Hepatocyte (in vitro differentiated cells): ENCODE data around the gene PARD3B.

ENCODE experiments used
- EZH2 ChIP-seq: fragments of 200-600 bp; sonication (generic); IDR thresholded peaks from 2 replicates; pipeline ENCODE4 v1.6.1; 2016; ENCODE audit warnings: antibody characterized with exemption, mild to moderate bottlenecking, borderline replicate concordance
- EZH2phosphoT487 ChIP-seq: fragments of 200-600 bp; sonication (generic); IDR thresholded peaks from one replicate; pipeline ENCODE4 v1.6.1; 2018; ENCODE audit warnings: antibody characterized with exemption, mild to moderate bottlenecking, low read depth, moderate library complexity; ENCODE audit not compliant: unreplicated experiment, severe bottlenecking
- TF ChIP-seq, protein P1 (sequence below): fragments of 200-600 bp; sonication (generic); IDR thresholded peaks from 2 replicates; pipeline ENCODE4 v1.5.1; 2016; ENCODE audit warnings: antibody characterized with exemption, mild to moderate bottlenecking; ENCODE audit not compliant: poor library complexity

DNA sequence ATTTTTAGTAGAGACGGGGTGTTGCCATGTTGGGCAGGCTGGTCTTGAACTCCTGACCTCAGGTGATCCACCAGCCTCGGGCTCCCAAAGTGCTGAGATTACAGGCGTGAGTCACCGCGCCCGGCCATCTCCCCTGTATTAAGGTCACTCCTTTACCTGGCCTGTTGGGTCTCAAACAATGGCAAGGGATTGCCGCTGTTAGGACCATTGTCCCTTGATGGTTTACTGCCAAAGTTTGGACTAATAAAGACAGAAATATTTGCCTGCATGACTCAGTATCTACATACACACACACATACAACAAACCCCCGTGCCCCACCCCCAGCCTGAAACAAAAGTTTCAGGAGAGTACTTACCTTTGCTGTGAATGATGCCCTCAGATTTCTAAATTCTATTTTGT lies 16.5 kb downstream of the PARD3B start:
- TF ChIP-seq, protein P1, sequence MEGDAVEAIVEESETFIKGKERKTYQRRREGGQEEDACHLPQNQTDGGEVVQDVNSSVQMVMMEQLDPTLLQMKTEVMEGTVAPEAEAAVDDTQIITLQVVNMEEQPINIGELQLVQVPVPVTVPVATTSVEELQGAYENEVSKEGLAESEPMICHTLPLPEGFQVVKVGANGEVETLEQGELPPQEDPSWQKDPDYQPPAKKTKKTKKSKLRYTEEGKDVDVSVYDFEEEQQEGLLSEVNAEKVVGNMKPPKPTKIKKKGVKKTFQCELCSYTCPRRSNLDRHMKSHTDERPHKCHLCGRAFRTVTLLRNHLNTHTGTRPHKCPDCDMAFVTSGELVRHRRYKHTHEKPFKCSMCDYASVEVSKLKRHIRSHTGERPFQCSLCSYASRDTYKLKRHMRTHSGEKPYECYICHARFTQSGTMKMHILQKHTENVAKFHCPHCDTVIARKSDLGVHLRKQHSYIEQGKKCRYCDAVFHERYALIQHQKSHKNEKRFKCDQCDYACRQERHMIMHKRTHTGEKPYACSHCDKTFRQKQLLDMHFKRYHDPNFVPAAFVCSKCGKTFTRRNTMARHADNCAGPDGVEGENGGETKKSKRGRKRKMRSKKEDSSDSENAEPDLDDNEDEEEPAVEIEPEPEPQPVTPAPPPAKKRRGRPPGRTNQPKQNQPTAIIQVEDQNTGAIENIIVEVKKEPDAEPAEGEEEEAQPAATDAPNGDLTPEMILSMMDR: no peak
- TF ChIP-seq EZH2phosphoT487 (no peak), EZH2 (no peak)
